HG02623 (cell line): ENCODE measurements around the gene CCDC178.
"Not testable (repeated sequence)": the region's sequence is repeated elsewhere in the genome, so short reads cannot be mapped to it uniquely, and the experiment has no call there.

Experiments
- ATAC-seq: cut with Tn5 transposase; IDR thresholded peaks from one replicate; pipeline ENCODE4 v1.9.1; 2021; ENCODE audit warnings: moderate library complexity; ENCODE audit not compliant: unreplicated experiment

CCDC178 gene

GRCh38 chr18:33355756-33356155 is 84.8 kb downstream of the CCDC178 start:
- ATAC-seq: no peak

GRCh38 chr18:33355263-33355662 is 85.3 kb downstream of the CCDC178 start:
- ATAC-seq: no peak

- ATAC-seq: no peak
These were observed 90.3 kb downstream of the CCDC178 start for GRCh38 chr18:33350256-33350655.

- not testable (repeated sequence) for ATAC-seq
These were observed 100.8 kb downstream of the CCDC178 start for GRCh38 chr18:33339733-33340132.

- no peak for ATAC-seq
These were observed 105.7 kb downstream of the CCDC178 start for GRCh38 chr18:33334781-33335180.

- no peak for ATAC-seq
These were observed 109.8 kb downstream of the CCDC178 start for GRCh38 chr18:33330711-33331110.

GRCh38 chr18:33326975-33327374 is 113.5 kb downstream of the CCDC178 start:
- no peak for ATAC-seq

- no peak for ATAC-seq
These were observed 122.9 kb downstream of the CCDC178 start for GRCh38 chr18:33317640-33318039.

GRCh38 chr18:33316146-33316587 is 124.4 kb downstream of the CCDC178 start:
- ATAC-seq: no peak

GRCh38 chr18:33307520-33307919 is 133.0 kb downstream of the CCDC178 start:
- ATAC-seq: no peak

- no peak for ATAC-seq
These were observed 136.2 kb downstream of the CCDC178 start for GRCh38 chr18:33304277-33304676.

GRCh38 chr18:33291539-33291938 is 149.0 kb downstream of the CCDC178 start:
- ATAC-seq: no peak

- no peak for ATAC-seq
These were observed 152.3 kb downstream of the CCDC178 start for GRCh38 chr18:33288082-33288716.

- no peak for ATAC-seq
These were observed 157.7 kb downstream of the CCDC178 start for GRCh38 chr18:33282709-33283333.

GRCh38 chr18:33282142-33282541 is 158.4 kb downstream of the CCDC178 start:
- no peak for ATAC-seq

GRCh38 chr18:33277431-33277830 is 163.1 kb downstream of the CCDC178 start:
- ATAC-seq: no peak

GRCh38 chr18:33275843-33276242 is 164.7 kb downstream of the CCDC178 start:
- ATAC-seq: no peak

GRCh38 chr18:33270297-33270696 is 170.2 kb downstream of the CCDC178 start:
- no peak for ATAC-seq

- ATAC-seq: no peak
These were observed 171.3 kb downstream of the CCDC178 start for GRCh38 chr18:33269223-33269622.

GRCh38 chr18:33264566-33264965 is 176.0 kb downstream of the CCDC178 start:
- no peak for ATAC-seq

- ATAC-seq: no peak
These were observed 201.2 kb downstream of the CCDC178 start for GRCh38 chr18:33239298-33239697.

- ATAC-seq: no peak
These were observed 208.2 kb downstream of the CCDC178 start for GRCh38 chr18:33232318-33232626.
